Erythroblast (primary cell): ENCODE results near the gene APOBEC3A.

Experiments
- GATA1 ChIP-seq: IDR thresholded peaks from 2 replicates; pipeline ENCODE4 v1.6.1; 2011; ENCODE audit warnings: low read depth, mild to moderate bottlenecking, control low read depth, low read length, moderate library complexity
- POLR2A ChIP-seq: IDR thresholded peaks from 2 replicates; pipeline ENCODE4 v1.6.1; 2011; ENCODE audit warnings: mild to moderate bottlenecking, low read length

DNA sequence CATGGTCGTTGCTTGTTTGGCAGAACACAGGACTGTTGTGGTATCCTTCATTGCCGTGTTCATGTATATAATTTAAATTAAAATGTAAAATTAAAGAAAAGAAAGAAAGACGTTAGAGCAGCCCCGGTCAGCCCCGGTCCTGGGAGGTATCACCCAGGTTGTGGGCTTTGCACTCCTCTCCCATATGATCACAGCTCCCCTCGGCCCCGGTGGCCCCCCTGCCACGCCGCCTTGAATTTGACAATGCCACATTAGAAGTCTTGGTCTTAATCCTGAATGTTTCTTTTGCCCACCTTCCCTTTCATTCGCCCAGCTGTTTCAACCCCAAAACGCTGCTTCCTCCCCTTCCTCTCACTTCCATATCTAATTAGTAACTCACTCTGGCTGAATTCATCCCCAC lies 11.4 kb downstream of the APOBEC3A start:
- TF ChIP-seq POLR2A (no peak), GATA1 (no peak)
